ENCODE measurements around the gene ZNF20. TPM values are rescaled to one million over a fixed set of nuclear protein-coding genes. Genes with fewer than 3 reads are reported as not detected.

ZNF20 gene
- polyA plus RNA-seq, 1 donor from 2014 or later: 12.0 TPM

GRCh38 chr19:12113121-12113520 lies 27.0 kb downstream of the ZNF20 start:
- no peak overlapping the region for H3K4me3 ChIP-seq (ENCODE audit: low read length)

GRCh38 chr19:12112701-12113100 lies 27.4 kb downstream of the ZNF20 start:
- H2AFZ ChIP-seq (ENCODE audit: low read depth, low read length): no peak overlapping the region
- H3K9me3 ChIP-seq (ENCODE audit: low read length): no peaks in the 10 kb centered on the region
- H3K36me3 ChIP-seq (ENCODE audit: insufficient read depth, low read length): peaks cover 10% of the 10 kb centered on the region
- no peak overlapping the region for H3K4me3 ChIP-seq (ENCODE audit: low read length)
- no peaks in the 10 kb centered on the region for H3K79me2 ChIP-seq (replicated peaks; ENCODE audit: insufficient read depth, low read length)
- H4K20me1 ChIP-seq (ENCODE audit: insufficient read depth): no peaks in the 10 kb centered on the region
- H3K27ac ChIP-seq (ENCODE audit: low read length): no peak overlapping the region
- H3F3A ChIP-seq (ENCODE audit: insufficient read depth, low read length, poor library complexity, severe bottlenecking): no peaks in the 10 kb centered on the region
- H3K9me2 ChIP-seq (ENCODE audit: insufficient read depth, low read length): no peaks in the 10 kb centered on the region
- H3K27me3 ChIP-seq (ENCODE audit: insufficient read depth, low read depth, low read length): no peaks in the 10 kb centered on the region
- no peak overlapping the region for H3K4me2 ChIP-seq (ENCODE audit: low read length)
- H3K9ac ChIP-seq (ENCODE audit: low read length): no peak overlapping the region
- TF ChIP-seq RAD21 (conservative IDR thresholded peaks at IDR 0.05) (no peak), MXI1 (conservative IDR thresholded peaks at IDR 0.05; ENCODE audit: poor library complexity, severe bottlenecking) (no peak), POLR2AphosphoS5 (IDR thresholded peaks at IDR 0.05) (no peak), TAF1 (IDR thresholded peaks at IDR 0.05; ENCODE audit: low read depth) (no peak), CTCF (IDR thresholded peaks at IDR 0.05; ENCODE audit: poor library complexity, severe bottlenecking) (no peak), EZH2 (IDR thresholded peaks at IDR 0.05; ENCODE audit: borderline replicate concordance, insufficient read depth, low read length, poor library complexity, severe bottlenecking) (no peak), REST (IDR thresholded peaks at IDR 0.05; ENCODE audit: borderline replicate concordance) (no peak)

More at GRCh38 chr19:12113121-12113520, 27.0 kb downstream of the ZNF20 start:
- TF ChIP-seq EZH2 (IDR thresholded peaks at IDR 0.05; ENCODE audit: borderline replicate concordance, insufficient read depth, low read length, poor library complexity, severe bottlenecking): no peak
- no peak for TF ChIP-seq EP300 (conservative IDR thresholded peaks at IDR 0.05; ENCODE audit: poor library complexity, severe bottlenecking)
- no peak for TF ChIP-seq CTCF (IDR thresholded peaks at IDR 0.05; ENCODE audit: poor library complexity, severe bottlenecking)
- no peak for TF ChIP-seq TAF1 (IDR thresholded peaks at IDR 0.05; ENCODE audit: low read depth)
- TF ChIP-seq POLR2AphosphoS5 (IDR thresholded peaks at IDR 0.05): no peak
- no peak for TF ChIP-seq REST (IDR thresholded peaks at IDR 0.05; ENCODE audit: borderline replicate concordance)
- no peak for TF ChIP-seq MXI1 (conservative IDR thresholded peaks at IDR 0.05; ENCODE audit: poor library complexity, severe bottlenecking)
- no peak for TF ChIP-seq SMC3 (conservative IDR thresholded peaks at IDR 0.05; ENCODE audit: poor library complexity)
- TF ChIP-seq RAD21 (conservative IDR thresholded peaks at IDR 0.05): no peak
- Histone ChIP-seq H3K27ac (ENCODE audit: low read length) (no peak overlapping the region), H3F3A (ENCODE audit: insufficient read depth, low read length, poor library complexity, severe bottlenecking) (no peaks in the 10 kb centered on the region), H3K9me3 (ENCODE audit: low read length) (no peaks in the 10 kb centered on the region), H4K20me1 (ENCODE audit: insufficient read depth) (no peaks in the 10 kb centered on the region), H3K27me3 (ENCODE audit: insufficient read depth, low read depth, low read length) (no peaks in the 10 kb centered on the region), H3K9me2 (ENCODE audit: insufficient read depth, low read length) (no peaks in the 10 kb centered on the region), H3K9ac (ENCODE audit: low read length) (no peak overlapping the region), H3K36me3 (ENCODE audit: insufficient read depth, low read length) (peaks cover 10% of the 10 kb centered on the region), H3K4me2 (ENCODE audit: low read length) (no peak overlapping the region), H3K79me2 (replicated peaks; ENCODE audit: insufficient read depth, low read length) (no peaks in the 10 kb centered on the region), H2AFZ (ENCODE audit: low read depth, low read length) (no peak overlapping the region)
